Small intestine (tissue), 7 donors: ENCODE measurements around the gene GNB1L. TPM values are rescaled to one million over a fixed set of nuclear protein-coding genes. Genes with fewer than 3 reads are reported as not detected.

Experiments used
- DNase-seq, 2 donors: peaks; one replicate each; pipeline versions ENCODE4 v3.0.0 to v3.0.0-alpha.2; 2013
- FAIRE-seq: peaks from 2 replicates; lab custom pipeline; 2012; peaks lifted over from hg19 to GRCh38; lab: Jason Lieb, UNC
- H3K27ac ChIP-seq, 3 donors: one replicate each; pipeline ENCODE4 v1.5.1; 2013; ENCODE audit warnings: low read length in 2 of 3, mild to moderate bottlenecking in 2 of 3, control low read depth in 1 of 3, inconsistent platforms in 1 of 3, low read depth in 1 of 3, moderate library complexity in 1 of 3
- H3K27me3 ChIP-seq, 3 donors: one replicate each; pipeline ENCODE4 v1.6.1; 2013; ENCODE audit warnings: low read length in 3 of 3, inconsistent platforms in 1 of 3; ENCODE audit not compliant: control insufficient read depth in 3 of 3, insufficient read depth in 3 of 3
- H3K36me3 ChIP-seq, 3 donors: one replicate each; pipeline ENCODE4 v1.6.1; 2013; ENCODE audit warnings: low read length in 3 of 3, inconsistent platforms in 1 of 3, low read depth in 1 of 3, mild to moderate bottlenecking in 1 of 3, moderate library complexity in 1 of 3; ENCODE audit not compliant: control insufficient read depth in 3 of 3, insufficient read depth in 2 of 3
- H3K4me1 ChIP-seq, 3 donors: one replicate each; pipeline ENCODE4 v1.6.1; 2013; ENCODE audit warnings: low read length in 2 of 3, inconsistent platforms in 1 of 3, low read depth in 1 of 3, mild to moderate bottlenecking in 1 of 3, moderate library complexity in 1 of 3; ENCODE audit not compliant: control insufficient read depth in 3 of 3, insufficient read depth in 2 of 3
- H3K4me3 ChIP-seq, 3 donors: one replicate each; pipeline ENCODE4 v1.5.1; 2013; ENCODE audit warnings: low read length in 3 of 3, control low read depth in 1 of 3, inconsistent platforms in 1 of 3, low read depth in 1 of 3, mild to moderate bottlenecking in 1 of 3, moderate library complexity in 1 of 3
- H3K9me3 ChIP-seq, 2 donors: one replicate each; pipeline ENCODE4 v1.6.1; 2013; ENCODE audit warnings: low read depth in 1 of 2, low read length in 1 of 2; ENCODE audit not compliant: control insufficient read depth in 2 of 2, insufficient read depth in 1 of 2
- WGBS, 3 donors: extraction: QIAGEN DNeasy Blood & Tissue Kit; methylation state at CpG; one replicate each; pipeline ENCODE4 v1.1.7; 2013; 5-methylcytosine and 5-hydroxymethylcytosine counted together
- polyA plus RNA-seq, 4 donors: library from polyadenylated mRNA; stranded (reverse) in 3 of 4; unstranded in 1 of 4; fragments of 200-250 nt in 3 of 4; fragments of 120-200 nt in 1 of 4; gene quantifications; one replicate each; pipeline versions ENCODE4 v1.2.1 to v1.2.3, GENCODE V29; 2013
- donor health status: healthy with polysubstance abuse.
- donor health status: control.
- donor health status: control.
- donor health status: Bipolar disorder and iron deficiency.
- donor health status: healthy.

Gene GNB1L
- polyA plus RNA-seq, 4 donors = 4.0 to 18.9 (median 9.8) TPM

GRCh38 chr22:19869497-19870152 lies 15.0 kb upstream of the GNB1L start:
- Histone ChIP-seq H3K27ac (no peak overlapping the region), H3K36me3 (peaks cover 0 to 8% (median 0%) of the 10 kb centered on the region in 3 donors), H3K9me3 (no peaks in the 10 kb centered on the region), H3K4me1 (no peaks in the 10 kb centered on the region), H3K27me3 (no peaks in the 10 kb centered on the region), H3K4me3 (no peak overlapping the region)
- WGBS, 3 donors = 65 to 84% (median 69%) methylated on average over 12 of the region's 12 CpGs
- DNase-seq = no peak
- no peak for FAIRE-seq

GRCh38 chr22:19868773-19869471 lies 14.2 kb upstream of the GNB1L start:
- peak in 1 of 2 donors; percentile 35 for DNase-seq
- WGBS, 3 donors = 21 to 63% (median 44%) methylated on average over 23 of the region's 23 CpGs
- FAIRE-seq = no peak
- Histone ChIP-seq H3K27ac (no peak overlapping the region), H3K4me1 (no peaks in the 10 kb centered on the region), H3K36me3 (peaks cover 0 to 3% (median 0%) of the 10 kb centered on the region in 3 donors), H3K27me3 (no peaks in the 10 kb centered on the region), H3K9me3 (no peaks in the 10 kb centered on the region), H3K4me3 (no peak overlapping the region)

GRCh38 chr22:19868333-19868732 lies 13.7 kb upstream of the GNB1L start:
- DNase-seq (no peak), FAIRE-seq (no peak)
- no peak overlapping the region for H3K27ac ChIP-seq
- no peaks in the 10 kb centered on the region for H3K9me3 ChIP-seq
- H3K36me3 ChIP-seq = no peaks in the 10 kb centered on the region
- no peaks in the 10 kb centered on the region for H3K27me3 ChIP-seq
- H3K4me1 ChIP-seq = no peaks in the 10 kb centered on the region
- 77 to 91% (median 81%) methylated on average over 3 of the region's 3 CpGs for WGBS, 3 donors
- H3K4me3 ChIP-seq = no peak overlapping the region

- H3K27me3 ChIP-seq = no peaks in the 10 kb centered on the region
- no peak overlapping the region for H3K4me3 ChIP-seq
- 78 to 91% (median 84%) methylated on average over 6 to 7 of the region's 7 CpGs for WGBS, 3 donors
- FAIRE-seq = no peak
- no peak for DNase-seq
- H3K9me3 ChIP-seq = no peaks in the 10 kb centered on the region
- H3K27ac ChIP-seq = no peak overlapping the region
- no peaks in the 10 kb centered on the region for H3K4me1 ChIP-seq
- no peaks in the 10 kb centered on the region for H3K36me3 ChIP-seq
Measured at GRCh38 chr22:19867617-19868016, 12.9 kb upstream of the GNB1L start.

- no peaks in the 10 kb centered on the region for H3K27me3 ChIP-seq
- no peaks in the 10 kb centered on the region for H3K36me3 ChIP-seq
- H3K4me1 ChIP-seq = no peaks in the 10 kb centered on the region
- 80 to 84% (median 83%) methylated on average over 3 of the region's 3 CpGs for WGBS, 3 donors
- FAIRE-seq = no peak
- H3K4me3 ChIP-seq = no peak overlapping the region
- DNase-seq = no peak
- H3K9me3 ChIP-seq = no peaks in the 10 kb centered on the region
- H3K27ac ChIP-seq = no peak overlapping the region
Measured at GRCh38 chr22:19866665-19867009, 12.0 kb upstream of the GNB1L start.

- no peaks in the 10 kb centered on the region for H3K9me3 ChIP-seq
- H3K4me3 ChIP-seq = no peak overlapping the region
- no peaks in the 10 kb centered on the region for H3K27me3 ChIP-seq
- FAIRE-seq (no peak), DNase-seq (no peak)
- peaks cover 0 to 4% (median 0%) of the 10 kb centered on the region in 3 donors for H3K36me3 ChIP-seq
- 78 to 81% (median 78%) methylated on average over 12 of the region's 12 CpGs for WGBS, 3 donors
- no peaks in the 10 kb centered on the region for H3K4me1 ChIP-seq
- H3K27ac ChIP-seq = no peak overlapping the region
Measured at GRCh38 chr22:19865141-19865829, 10.6 kb upstream of the GNB1L start.

GRCh38 chr22:19864538-19865106 lies 9.9 kb upstream of the GNB1L start:
- Histone ChIP-seq H3K27me3 (no peaks in the 10 kb centered on the region), H3K36me3 (peaks cover 0 to 7% (median 0%) of the 10 kb centered on the region in 3 donors), H3K4me1 (no peaks in the 10 kb centered on the region), H3K4me3 (no peak overlapping the region), H3K27ac (no peak overlapping the region), H3K9me3 (no peaks in the 10 kb centered on the region)
- no peak for DNase-seq
- 93 to 94% (median 94%) methylated on average over 5 of the region's 5 CpGs for WGBS, 3 donors
- FAIRE-seq = no peak

- DNase-seq (no peak), FAIRE-seq (no peak)
- 92 to 96% (median 93%) methylated on average over 5 of the region's 5 CpGs for WGBS, 3 donors
Measured at GRCh38 chr22:19863571-19863970, 8.9 kb upstream of the GNB1L start.

More at GRCh38 chr22:19863571-19863970, 8.9 kb upstream of the GNB1L start:
- Histone ChIP-seq H3K9me3 (no peaks in the 10 kb centered on the region), H3K4me1 (no peaks in the 10 kb centered on the region), H3K27ac (no peak overlapping the region), H3K27me3 (no peaks in the 10 kb centered on the region), H3K36me3 (peaks cover 0 to 7% (median 0%) of the 10 kb centered on the region in 3 donors), H3K4me3 (no peak overlapping the region)
